SK-N-SH treated with all-trans-retinoic acid at 6 μM for 48 hours (cell line): ENCODE results near the gene MMS19.

ENCODE experiments used
- ATAC-seq: fragments of 200-7000 bp; cut with Tn5 transposase; 3 replicates; pipeline ENCODE4 v1.9.1; 2020; ENCODE audit warnings: mild to moderate bottlenecking, moderate library complexity
- ARNTL ChIP-seq: fragments of 450-650 bp; formaldehyde crosslinking; IDR thresholded peaks from 2 replicates; pipeline ENCODE4 v1.5.0; 2020; ENCODE audit warnings: low read depth, mild to moderate bottlenecking, moderate library complexity, borderline replicate concordance
- BACH2 ChIP-seq: fragments of 250-450 bp; sonication (Bioruptor Pico); IDR thresholded peaks from 2 replicates; pipeline ENCODE4 v1.9.0; 2021; ENCODE audit warnings: mild to moderate bottlenecking, borderline replicate concordance
- CREB5 ChIP-seq: fragments of 250-450 bp; sonication (Bioruptor Pico); IDR thresholded peaks from 2 replicates; pipeline ENCODE4 v1.5.1; 2020; ENCODE audit warnings: low read depth, mild to moderate bottlenecking, moderate library complexity
- CSDC2 ChIP-seq: fragments of 250-450 bp; sonication (Bioruptor Pico); IDR thresholded peaks from 2 replicates; pipeline ENCODE4 v1.5.0; 2020; ENCODE audit warnings: mild to moderate bottlenecking, moderate library complexity
- CSRNP3 ChIP-seq: fragments of 250-450 bp; sonication (Bioruptor Pico); IDR thresholded peaks from 2 replicates; pipeline ENCODE4 v1.5.1; 2021; ENCODE audit warnings: mild to moderate bottlenecking, moderate library complexity
- ESRRG ChIP-seq: fragments of 250-450 bp; sonication (Bioruptor Pico); IDR thresholded peaks from 2 replicates; pipeline ENCODE4 v1.6.1; 2021; ENCODE audit warnings: mild to moderate bottlenecking
- ISL1 ChIP-seq: fragments of 250-450 bp; sonication (Bioruptor Pico); IDR thresholded peaks from 2 replicates; pipeline ENCODE4 v2.1.2; 2022; ENCODE audit warnings: mild to moderate bottlenecking, moderate library complexity
- PATZ1 ChIP-seq: fragments of 250-450 bp; sonication (Bioruptor Pico); IDR thresholded peaks from 2 replicates; pipeline ENCODE4 v1.8.0; 2020; ENCODE audit warnings: mild to moderate bottlenecking, moderate library complexity, borderline replicate concordance
- POU6F1 ChIP-seq: fragments of 250-450 bp; sonication (Bioruptor Pico); IDR thresholded peaks from 2 replicates; pipeline ENCODE4 v1.8.0; 2021; ENCODE audit warnings: low read depth, mild to moderate bottlenecking, moderate library complexity, borderline replicate concordance
- PPARA ChIP-seq: fragments of 250-450 bp; sonication (Bioruptor Pico); IDR thresholded peaks from 2 replicates; pipeline ENCODE4 v1.5.0; 2020; ENCODE audit warnings: mild to moderate bottlenecking, borderline replicate concordance
- RARB ChIP-seq: fragments of 250-450 bp; sonication (Bioruptor Pico); IDR thresholded peaks from 2 replicates; pipeline ENCODE4 v1.8.0; 2021; ENCODE audit warnings: mild to moderate bottlenecking, moderate library complexity
- TOX ChIP-seq: fragments of 250-450 bp; sonication (Bioruptor Pico); IDR thresholded peaks from 2 replicates; pipeline ENCODE4 v1.8.0; 2021; ENCODE audit warnings: mild to moderate bottlenecking, moderate library complexity, borderline replicate concordance
- TSHZ2 ChIP-seq: fragments of 250-450 bp; sonication (Bioruptor Pico); IDR thresholded peaks from 2 replicates; pipeline ENCODE4 v1.5.0; 2020; ENCODE audit warnings: mild to moderate bottlenecking, moderate library complexity
- ZC3H10 ChIP-seq: fragments of 250-450 bp; sonication (Bioruptor Pico); IDR thresholded peaks from 2 replicates; pipeline ENCODE4 v1.5.1; 2021; ENCODE audit warnings: mild to moderate bottlenecking, moderate library complexity
- ZFP3 ChIP-seq: fragments of 250-450 bp; sonication (Bioruptor Pico); IDR thresholded peaks from 2 replicates; pipeline ENCODE4 v1.5.0; 2020; ENCODE audit warnings: mild to moderate bottlenecking, moderate library complexity
- ZFP30 ChIP-seq: fragments of 450-650 bp; formaldehyde crosslinking; IDR thresholded peaks from 2 replicates; pipeline ENCODE4 v1.5.0; 2022; ENCODE audit warnings: mild to moderate bottlenecking, moderate library complexity
- ZNF565 ChIP-seq: fragments of 450-650 bp; formaldehyde crosslinking; conservative IDR thresholded peaks from 2 replicates; pipeline ENCODE4 v1.5.0; 2020; ENCODE audit warnings: low read depth, mild to moderate bottlenecking, moderate library complexity
- ZNF70 ChIP-seq: fragments of 450-650 bp; formaldehyde crosslinking; IDR thresholded peaks from 2 replicates; pipeline ENCODE4 v1.5.0; 2020; ENCODE audit warnings: mild to moderate bottlenecking, moderate library complexity
- ZNF8 ChIP-seq: fragments of 450-650 bp; formaldehyde crosslinking; IDR thresholded peaks from 2 replicates; pipeline ENCODE4 v1.5.0; 2020; ENCODE audit warnings: mild to moderate bottlenecking, moderate library complexity

MMS19 gene

GRCh38 chr10:97463363-97464132 lies 34.7 kb downstream of the MMS19 start:
- peak; percentile 70 for ATAC-seq
- no peak for TF ChIP-seq ESRRG (CRISPR knock-in tag)
- no peak for TF ChIP-seq ZNF8 (CRISPR knock-in tag)
- TF ChIP-seq ARNTL (CRISPR knock-in tag) = no peak
- no peak for TF ChIP-seq ZFP3 (CRISPR knock-in tag)
- no peak for TF ChIP-seq RARB (CRISPR knock-in tag)
- no peak for TF ChIP-seq CSRNP3 (CRISPR knock-in tag)
- no peak for TF ChIP-seq PATZ1 (CRISPR knock-in tag)
- no peak for TF ChIP-seq ISL1
- no peak for TF ChIP-seq ZNF565
- TF ChIP-seq CREB5 = no peak
- no peak for TF ChIP-seq POU6F1 (CRISPR knock-in tag)
- no peak for TF ChIP-seq BACH2 (CRISPR knock-in tag)
- TF ChIP-seq PPARA = no peak
- no peak for TF ChIP-seq TOX (CRISPR knock-in tag)
- no peak for TF ChIP-seq CSDC2 (CRISPR knock-in tag)
- no peak for TF ChIP-seq TSHZ2 (CRISPR knock-in tag)
- no peak for TF ChIP-seq ZC3H10
- TF ChIP-seq ZFP30 (CRISPR knock-in tag) = no peak

- no peak for TF ChIP-seq PPARA
- TF ChIP-seq TOX (CRISPR knock-in tag) = no peak
- no peak for TF ChIP-seq ESRRG (CRISPR knock-in tag)
- no peak for TF ChIP-seq PATZ1 (CRISPR knock-in tag)
- no peak for TF ChIP-seq ZFP3 (CRISPR knock-in tag)
- no peak for TF ChIP-seq ZNF70 (CRISPR knock-in tag)
- TF ChIP-seq ISL1 = no peak
- no peak for TF ChIP-seq ZNF8 (CRISPR knock-in tag)
- ATAC-seq = no peak
Measured at GRCh38 chr10:97462309-97462708, 35.9 kb downstream of the MMS19 start.
